Epithelial cell of proximal tubule (primary cell): ENCODE measurements around the gene CAMTA1. TPM values are rescaled to one million over a fixed set of nuclear protein-coding genes. Genes with fewer than 3 reads are reported as not detected.

Experiments
- DNase-seq: peaks from one replicate; pipeline ENCODE4 v3.0.0-alpha.2; 2011; ENCODE audit warnings: low read depth
- H3K4me3 ChIP-seq: 2 replicates; pipeline ENCODE4 v1.5.1; 2011; ENCODE audit warnings: low read depth, mild to moderate bottlenecking, low read length
- CTCF ChIP-seq: conservative IDR thresholded peaks from 2 replicates; pipeline ENCODE4 v1.5.1; 2012; ENCODE audit warnings: low read depth, mild to moderate bottlenecking, low read length
- total RNA-seq: library from RNA; depleted of rRNA; stranded (reverse); fragments of >200 nt; gene quantifications from 2 replicates; pipeline ENCODE4 v1.2.3, GENCODE V29; 2015

Gene CAMTA1
- total RNA-seq, 1 donor from 2014 or later = 79.2 TPM

- DNase-seq = no peak
- H3K4me3 ChIP-seq = no peak overlapping the region
- no peak for TF ChIP-seq CTCF
These were observed 442.4 kb downstream of the CAMTA1 start for GRCh38 chr1:7227654-7228053.

- DNase-seq = no peak
These were observed 443.2 kb downstream of the CAMTA1 start for GRCh38 chr1:7228252-7228961.

GRCh38 chr1:7229186-7229585 lies 443.9 kb downstream of the CAMTA1 start:
- no peak for TF ChIP-seq CTCF
- no peak overlapping the region for H3K4me3 ChIP-seq
- DNase-seq = no peak

More at GRCh38 chr1:7228252-7228961, 443.2 kb downstream of the CAMTA1 start:
- no peak for TF ChIP-seq CTCF
- no peak overlapping the region for H3K4me3 ChIP-seq

- TF ChIP-seq CTCF = no peak
- no peak overlapping the region for H3K4me3 ChIP-seq
- no peak for DNase-seq
These were observed 444.7 kb downstream of the CAMTA1 start for GRCh38 chr1:7229696-7230631.

GRCh38 chr1:7232441-7233236 lies 447.4 kb downstream of the CAMTA1 start:
- no peak for DNase-seq
- no peak overlapping the region for H3K4me3 ChIP-seq

More at GRCh38 chr1:7232441-7233236, 447.4 kb downstream of the CAMTA1 start:
- TF ChIP-seq CTCF = no peak
